H9 (cell line): ENCODE measurements around the gene INPP5F. TPM values are rescaled to one million over a fixed set of nuclear protein-coding genes. Genes with fewer than 3 reads are reported as not detected.

Experiments
- DNase-seq: peaks from one replicate; pipeline ENCODE4 v3.0.0-alpha.2; 2017
- H2AFZ ChIP-seq: one replicate; pipeline ENCODE4 v1.6.1; 2013; ENCODE audit warnings: mild to moderate bottlenecking, low read length, control low read depth, moderate library complexity
- H2AK5ac ChIP-seq: 2 replicates; pipeline ENCODE4 v1.6.1; 2013; ENCODE audit warnings: low read length, control low read depth, mixed read lengths; ENCODE audit not compliant: insufficient read length
- H2BK120ac ChIP-seq: one replicate; pipeline ENCODE4 v1.6.1; 2013; ENCODE audit warnings: low read depth, mild to moderate bottlenecking, low read length, control low read depth, inconsistent platforms; ENCODE audit not compliant: poor library complexity, severe bottlenecking
- H2BK12ac ChIP-seq: 2 replicates; pipeline ENCODE4 v1.6.1; 2013; ENCODE audit warnings: low read length, control low read depth, mixed read lengths, low read depth; ENCODE audit not compliant: insufficient read length
- H2BK15ac ChIP-seq: 2 replicates; pipeline ENCODE4 v1.6.1; 2013; ENCODE audit warnings: low read depth, low read length, control low read depth
- H2BK20ac ChIP-seq: one replicate; pipeline ENCODE4 v1.6.1; 2013; ENCODE audit warnings: low read depth, mild to moderate bottlenecking, low read length, control low read depth, inconsistent platforms; ENCODE audit not compliant: poor library complexity, severe bottlenecking
- H2BK5ac ChIP-seq: 2 replicates; pipeline ENCODE4 v1.6.1; 2013; ENCODE audit warnings: low read length, control low read depth, mixed read lengths; ENCODE audit not compliant: insufficient read length
- H3K14ac ChIP-seq: 2 replicates; pipeline ENCODE4 v1.6.1; 2013; ENCODE audit warnings: low read length, control low read depth; ENCODE audit not compliant: insufficient read depth
- H3K18ac ChIP-seq: 2 replicates; pipeline ENCODE4 v1.6.1; 2013; ENCODE audit warnings: low read depth, mild to moderate bottlenecking, mixed read lengths, low read length, control low read depth; ENCODE audit not compliant: insufficient read length
- H3K23ac ChIP-seq: 2 replicates; pipeline ENCODE4 v1.6.1; 2013; ENCODE audit warnings: low read length, control low read depth, mixed read lengths, low read depth; ENCODE audit not compliant: insufficient read length
- H3K23me2 ChIP-seq: 2 replicates; pipeline ENCODE4 v1.6.1; 2013; ENCODE audit warnings: low read depth, mild to moderate bottlenecking, mixed read lengths, low read length, control low read depth; ENCODE audit not compliant: insufficient read length, poor library complexity, severe bottlenecking
- H3K27ac ChIP-seq: 2 replicates; pipeline ENCODE4 v1.5.1; 2013; ENCODE audit warnings: low read length, control low read depth, mixed read lengths, low read depth; ENCODE audit not compliant: insufficient read length
- H3K27me3 ChIP-seq: 2 replicates; pipeline ENCODE4 v1.6.1; 2013; ENCODE audit warnings: low read length, control low read depth, inconsistent platforms; ENCODE audit not compliant: insufficient read depth
- H3K4ac ChIP-seq: 2 replicates; pipeline ENCODE4 v1.6.1; 2013; ENCODE audit warnings: low read depth, mild to moderate bottlenecking, control low read depth, inconsistent platforms, low read length, moderate library complexity
- H3K4me1 ChIP-seq: 2 replicates; pipeline ENCODE4 v1.6.1; 2013; ENCODE audit warnings: low read length, control low read depth, inconsistent platforms; ENCODE audit not compliant: insufficient read depth
- H3K4me2 ChIP-seq: 2 replicates; pipeline ENCODE4 v1.6.1; 2013; ENCODE audit warnings: low read length, control low read depth, mixed read lengths; ENCODE audit not compliant: insufficient read length, insufficient read depth
- H3K56ac ChIP-seq: 2 replicates; pipeline ENCODE4 v1.6.1; 2013; ENCODE audit warnings: low read depth, mild to moderate bottlenecking, mixed read lengths, low read length, control low read depth; ENCODE audit not compliant: insufficient read length
- H3K79me1 ChIP-seq: 2 replicates; pipeline ENCODE4 v1.6.1; 2013; ENCODE audit warnings: low read depth, mild to moderate bottlenecking, moderate library complexity, low read length, control low read depth, inconsistent platforms; ENCODE audit not compliant: insufficient read depth, poor library complexity, severe bottlenecking
- H3K79me2 ChIP-seq: 2 replicates; pipeline ENCODE4 v1.6.1; 2013; ENCODE audit warnings: low read length, control low read depth, inconsistent platforms; ENCODE audit not compliant: insufficient read depth
- H3K9ac ChIP-seq: 2 replicates; pipeline ENCODE4 v1.6.1; 2013; ENCODE audit warnings: low read length, control low read depth, mixed read lengths; ENCODE audit not compliant: insufficient read length; ENCODE audit errors: extremely low read depth
- H3K9me3 ChIP-seq: one replicate; pipeline ENCODE4 v1.6.1; 2013; ENCODE audit warnings: low read depth, low read length, inconsistent platforms; ENCODE audit not compliant: control insufficient read depth
- H3T11ph ChIP-seq: one replicate; pipeline ENCODE4 v1.6.1; 2013; ENCODE audit warnings: mild to moderate bottlenecking, low read length, control low read depth, inconsistent platforms
- H4K20me1 ChIP-seq: one replicate; pipeline ENCODE4 v1.6.1; 2013; ENCODE audit not compliant: control insufficient read depth, insufficient read length, insufficient read depth
- H4K5ac ChIP-seq: 2 replicates; pipeline ENCODE4 v1.6.1; 2013; ENCODE audit warnings: low read depth, mild to moderate bottlenecking, mixed read lengths, low read length, control low read depth; ENCODE audit not compliant: insufficient read length
- H4K8ac ChIP-seq: replicated peaks from 2 replicates; pipeline ENCODE4 v1.6.1; 2013; ENCODE audit warnings: low read length, control low read depth, mixed read lengths, low read depth; ENCODE audit not compliant: insufficient read length
- H4K91ac ChIP-seq: 2 replicates; pipeline ENCODE4 v1.6.1; 2013; ENCODE audit warnings: low read depth, mild to moderate bottlenecking, moderate library complexity, mixed read lengths, low read length, control low read depth; ENCODE audit not compliant: insufficient read length
- H3K27ac Mint-ChIP-seq, 3 experiments: 2 replicates in 2 of 3; 3 replicates in 1 of 3; pipeline ENCODE4 v1.8.0; 2020 to 2021; ENCODE audit warnings: mixed read lengths in 3 of 3, mild to moderate bottlenecking in 1 of 3, moderate library complexity in 1 of 3
- H3K27me3 Mint-ChIP-seq: 2 replicates; pipeline ENCODE4 v1.8.0; 2021; ENCODE audit warnings: low read depth, mild to moderate bottlenecking, moderate library complexity, mixed read lengths
- H3K36me3 Mint-ChIP-seq, 3 experiments: 2 replicates in 2 of 3; 3 replicates in 1 of 3; pipeline ENCODE4 v1.8.0; 2020 to 2021; ENCODE audit warnings: low read depth in 3 of 3, mixed read lengths in 3 of 3; ENCODE audit not compliant: insufficient read depth in 1 of 3
- H3K4me1 Mint-ChIP-seq, 2 experiments: 2 replicates each; pipeline ENCODE4 v1.8.0; 2020; ENCODE audit warnings: mixed read lengths in 2 of 2
- H3K4me3 Mint-ChIP-seq, 2 experiments: 2 replicates in 1 of 2; 3 replicates in 1 of 2; pipeline ENCODE4 v1.8.0; 2020 to 2021; ENCODE audit warnings: mild to moderate bottlenecking in 2 of 2, mixed read lengths in 2 of 2, moderate library complexity in 1 of 2
- H3K9me3 Mint-ChIP-seq, 2 experiments: 2 replicates in 1 of 2; 3 replicates in 1 of 2; pipeline ENCODE4 v1.8.0; 2020; ENCODE audit warnings: mild to moderate bottlenecking in 2 of 2, mixed read lengths in 2 of 2, moderate library complexity in 1 of 2
- WGBS: extraction: QIAGEN DNeasy Blood & Tissue Kit; methylation state at CpG from one replicate; pipeline ENCODE4 v1.1.7; 2013; ENCODE audit warnings: missing lambda C conversion rate, low lambda C conversion rate, mixed read lengths; ENCODE audit not compliant: insufficient read length; ENCODE audit errors: extremely low coverage; 5-methylcytosine and 5-hydroxymethylcytosine counted together
- total RNA-seq: library from RNA; stranded (reverse); gene quantifications from 2 replicates; pipeline ENCODE4 v1.2.1, GENCODE V29; 2021
- TF ChIP-seq, protein P1 (sequence below): fragments of 200-600 bp; sonication (generic); conservative IDR thresholded peaks from 3 replicates; pipeline ENCODE4 v1.8.0; 2021; ENCODE audit warnings: antibody characterized with exemption, mild to moderate bottlenecking

The INPP5F gene
- total RNA-seq, 1 experiment from 2014 or later, result 108 TPM

DNA sequence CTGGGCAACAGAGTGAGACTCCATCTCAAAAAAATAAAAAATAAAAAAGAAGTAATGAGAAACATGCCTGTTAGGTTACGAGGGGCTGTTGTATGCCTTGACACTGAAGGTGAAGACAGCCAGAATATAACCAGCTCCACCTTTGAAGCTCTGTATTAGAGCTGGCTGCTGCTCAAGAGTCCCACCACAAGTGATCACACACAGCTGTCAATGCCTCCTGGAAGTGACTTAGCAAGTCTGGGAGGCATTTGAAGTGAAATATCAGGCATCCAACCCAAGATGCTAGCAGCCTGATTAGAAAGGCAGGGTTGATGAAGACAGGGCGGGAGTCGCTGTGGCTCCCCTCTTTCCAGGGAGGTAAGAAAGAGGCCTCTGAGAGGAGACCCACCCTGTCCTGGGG, 34.1 kb upstream of the INPP5F start:
- Mint-ChIP-seq H3K4me3 (no peak overlapping the region), H3K36me3 (peaks cover 0 to 2% (median 2%) of the 10 kb centered on the region in 3 experiments; a peak in 3 of 7 replicates), H3K27me3 (peaks cover 1% of the 10 kb centered on the region), H3K4me1 (peaks cover 27% of the 10 kb centered on the region in 2 experiments), H3K9me3 (peaks cover 5 to 8% of the 10 kb centered on the region in 2 experiments), H3K27ac (no peak overlapping the region)
- H3K9ac ChIP-seq, result no peak overlapping the region
- H3K79me1 ChIP-seq, result no peaks in the 10 kb centered on the region
- H4K91ac ChIP-seq, result no peak overlapping the region
- TF ChIP-seq, protein P1, sequence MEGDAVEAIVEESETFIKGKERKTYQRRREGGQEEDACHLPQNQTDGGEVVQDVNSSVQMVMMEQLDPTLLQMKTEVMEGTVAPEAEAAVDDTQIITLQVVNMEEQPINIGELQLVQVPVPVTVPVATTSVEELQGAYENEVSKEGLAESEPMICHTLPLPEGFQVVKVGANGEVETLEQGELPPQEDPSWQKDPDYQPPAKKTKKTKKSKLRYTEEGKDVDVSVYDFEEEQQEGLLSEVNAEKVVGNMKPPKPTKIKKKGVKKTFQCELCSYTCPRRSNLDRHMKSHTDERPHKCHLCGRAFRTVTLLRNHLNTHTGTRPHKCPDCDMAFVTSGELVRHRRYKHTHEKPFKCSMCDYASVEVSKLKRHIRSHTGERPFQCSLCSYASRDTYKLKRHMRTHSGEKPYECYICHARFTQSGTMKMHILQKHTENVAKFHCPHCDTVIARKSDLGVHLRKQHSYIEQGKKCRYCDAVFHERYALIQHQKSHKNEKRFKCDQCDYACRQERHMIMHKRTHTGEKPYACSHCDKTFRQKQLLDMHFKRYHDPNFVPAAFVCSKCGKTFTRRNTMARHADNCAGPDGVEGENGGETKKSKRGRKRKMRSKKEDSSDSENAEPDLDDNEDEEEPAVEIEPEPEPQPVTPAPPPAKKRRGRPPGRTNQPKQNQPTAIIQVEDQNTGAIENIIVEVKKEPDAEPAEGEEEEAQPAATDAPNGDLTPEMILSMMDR, result no peak
- no peak overlapping the region for H2BK15ac ChIP-seq
- no peak overlapping the region for H3K56ac ChIP-seq
- no peak overlapping the region for H3K23ac ChIP-seq
- H2AFZ ChIP-seq, result no peak overlapping the region
- no peaks in the 10 kb centered on the region for H3K23me2 ChIP-seq
- no peak overlapping the region for H2BK12ac ChIP-seq
- no peak overlapping the region for H3K4ac ChIP-seq
- H2BK120ac ChIP-seq, result no peak overlapping the region
- H3K27me3 ChIP-seq, result no peaks in the 10 kb centered on the region
- H3K4me2 ChIP-seq, result no peak overlapping the region
- no peak overlapping the region for H3K27ac ChIP-seq
- no peak for DNase-seq
- no peaks in the 10 kb centered on the region for H3K79me2 ChIP-seq
- no peaks in the 10 kb centered on the region for H4K20me1 ChIP-seq
- H2AK5ac ChIP-seq, result no peak overlapping the region
- H3K18ac ChIP-seq, result no peak overlapping the region
- H3K9me3 ChIP-seq, result no peaks in the 10 kb centered on the region
- H4K8ac ChIP-seq, result no peak overlapping the region
- no peak overlapping the region for H2BK20ac ChIP-seq
- H2BK5ac ChIP-seq, result no peak overlapping the region
- no peak overlapping the region for H3T11ph ChIP-seq
- H3K14ac ChIP-seq, result no peak overlapping the region
- H4K5ac ChIP-seq, result no peak overlapping the region
- H3K4me1 ChIP-seq, result peaks cover 9% of the 10 kb centered on the region; the same call in 1 of the 2 replicates
- WGBS, result no CpG with 5 or more reads among the region's 3 CpGs
